DND-41 (cell line): ENCODE results near the gene TNFRSF14.
"Not testable (repeated sequence)": the region's sequence is repeated elsewhere in the genome, so short reads cannot be mapped to it uniquely, and the experiment has no call there.

ENCODE experiments used
- ATAC-seq: fragments of 200-7000 bp; cut with Tn5 transposase; 3 replicates; pipeline ENCODE4 v1.9.1; 2021; ENCODE audit warnings: low read depth; ENCODE audit not compliant: insufficient read depth
- DNase-seq: peaks from one replicate; pipeline ENCODE4 v3.0.0-alpha.2; 2020
- H2AFZ ChIP-seq: 2 replicates; pipeline ENCODE4 v1.6.0; 2012; ENCODE audit warnings: low read depth, low read length
- H3K27ac ChIP-seq: 2 replicates; pipeline ENCODE4 v1.5.1; 2012; ENCODE audit warnings: low read length, inconsistent platforms
- H3K27me3 ChIP-seq: fragments of 200-600 bp; sonication (generic); 2 replicates; pipeline ENCODE4 v1.6.0; 2012; ENCODE audit warnings: low read length, mild to moderate bottlenecking, inconsistent platforms; ENCODE audit not compliant: insufficient read depth, poor library complexity
- H3K36me3 ChIP-seq: 2 replicates; pipeline ENCODE4 v1.5.1; 2012; ENCODE audit warnings: low read length, inconsistent platforms; ENCODE audit not compliant: insufficient read depth
- H3K4me1 ChIP-seq: 2 replicates; pipeline ENCODE4 v1.5.1; 2012; ENCODE audit warnings: mild to moderate bottlenecking, low read length; ENCODE audit not compliant: insufficient read depth
- H3K4me2 ChIP-seq: 2 replicates; pipeline ENCODE4 v1.6.0; 2012; ENCODE audit warnings: mild to moderate bottlenecking, moderate library complexity, low read length, inconsistent platforms; ENCODE audit not compliant: insufficient read depth
- H3K4me3 ChIP-seq, 2 experiments: fragments of 200-600 bp in 1 of 2; shearing (Covaris generic) in 1 of 2; 2 replicates each; pipeline ENCODE4 v1.5.1; 2012 to 2016; ENCODE audit warnings: inconsistent platforms in 2 of 2, low read length in 2 of 2, mild to moderate bottlenecking in 2 of 2, low read depth in 1 of 2, moderate library complexity in 1 of 2
- H3K79me2 ChIP-seq: 2 replicates; pipeline ENCODE4 v1.6.0; 2012; ENCODE audit warnings: low read length, inconsistent platforms; ENCODE audit not compliant: insufficient read depth
- H3K9ac ChIP-seq: 2 replicates; pipeline ENCODE4 v1.6.0; 2012; ENCODE audit warnings: low read depth, mild to moderate bottlenecking, inconsistent platforms, low read length, moderate library complexity
- H3K9me3 ChIP-seq: 2 replicates; pipeline ENCODE4 v1.5.1; 2012; ENCODE audit warnings: low read length, moderate library complexity, mild to moderate bottlenecking, inconsistent platforms; ENCODE audit not compliant: insufficient read depth, severe bottlenecking
- H4K20me1 ChIP-seq: 2 replicates; pipeline ENCODE4 v1.6.0; 2012; ENCODE audit warnings: low read length; ENCODE audit not compliant: insufficient read depth
- EZH2 ChIP-seq: IDR thresholded peaks from 3 replicates; pipeline ENCODE4 v1.6.1; 2012; ENCODE audit warnings: borderline replicate concordance, low read depth, mild to moderate bottlenecking, moderate library complexity, low read length, inconsistent platforms; ENCODE audit not compliant: severe bottlenecking
- TF ChIP-seq, protein P1 (sequence below): IDR thresholded peaks from 2 replicates; pipeline ENCODE4 v1.5.1; 2012; ENCODE audit warnings: borderline replicate concordance, low read length, moderate library complexity, mild to moderate bottlenecking; ENCODE audit not compliant: poor library complexity, severe bottlenecking; ENCODE audit errors: extremely low read depth

The TNFRSF14 gene

DNA sequence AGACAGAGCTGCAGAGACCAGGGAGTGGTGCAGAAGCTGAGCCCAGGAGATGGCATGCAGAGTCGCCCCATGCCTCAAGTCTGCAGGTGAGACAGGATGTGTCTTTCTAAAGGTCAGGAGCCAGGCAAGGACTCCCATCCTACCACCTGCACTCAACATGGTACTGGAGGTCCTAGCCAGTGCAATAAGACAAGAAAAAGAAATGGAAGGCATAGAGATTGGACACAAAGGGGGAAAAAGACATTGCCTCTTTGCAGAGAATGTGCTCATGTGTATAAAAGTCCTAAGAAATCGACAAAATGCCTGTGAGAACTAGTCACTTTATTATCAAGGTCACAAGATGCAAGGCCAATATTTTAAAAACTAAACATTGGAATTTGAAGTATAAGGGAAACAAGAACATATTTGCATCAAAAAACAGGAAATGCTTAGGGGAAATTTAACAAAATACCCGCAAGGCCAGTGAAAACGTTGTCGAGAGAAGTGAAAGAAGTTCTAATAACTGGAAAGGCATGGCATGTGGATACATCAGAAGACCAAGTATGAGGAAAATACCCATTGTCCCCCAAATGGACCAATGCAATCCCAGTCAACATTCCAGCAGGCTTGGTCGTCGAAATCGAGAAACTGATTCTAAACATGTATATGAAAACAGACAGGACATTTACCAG is 17.2 kb downstream of the TNFRSF14 start:
- Histone ChIP-seq H3K36me3 (no peaks in the 10 kb centered on the region), H2AFZ (no peak overlapping the region), H3K4me2 (no peak overlapping the region), H3K27ac (no peak overlapping the region), H3K4me3 (no peak overlapping the region), H3K4me1 (no peaks in the 10 kb centered on the region), H3K9me3 (no peaks in the 10 kb centered on the region), H3K9ac (no peak overlapping the region), H4K20me1 (no peaks in the 10 kb centered on the region), H3K79me2 (no peaks in the 10 kb centered on the region), H3K27me3 (no peaks in the 10 kb centered on the region)
- ATAC-seq (no peak), DNase-seq (no peak)
- no peak for TF ChIP-seq EZH2

DNA sequence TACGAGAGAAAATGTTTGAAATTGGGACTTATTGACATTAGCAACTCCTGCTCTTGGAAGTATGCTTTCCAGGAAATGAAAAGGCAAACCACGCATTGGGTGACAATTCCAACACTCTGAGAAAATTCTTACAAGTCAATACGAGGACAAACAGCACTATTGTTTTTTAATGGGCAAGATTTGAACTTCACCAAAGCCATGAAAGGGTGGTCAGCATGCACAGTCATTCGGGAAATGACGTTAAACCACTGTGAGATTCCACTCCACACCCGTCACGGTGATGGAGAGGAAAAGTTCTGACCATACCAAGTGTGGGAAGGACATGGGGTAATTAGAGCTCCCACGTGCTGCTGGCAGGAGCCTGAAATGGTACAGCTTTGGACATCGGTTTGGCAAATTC is 18.2 kb downstream of the TNFRSF14 start:
- H3K36me3 ChIP-seq = no peaks in the 10 kb centered on the region
- no peak overlapping the region for H2AFZ ChIP-seq
- no peaks in the 10 kb centered on the region for H3K27me3 ChIP-seq
- H3K9ac ChIP-seq = no peak overlapping the region
- H3K4me3 ChIP-seq = no peak overlapping the region
- H3K4me2 ChIP-seq = no peak overlapping the region
- H3K79me2 ChIP-seq = no peaks in the 10 kb centered on the region
- TF ChIP-seq EZH2 = no peak
- no peak for ATAC-seq
- no peaks in the 10 kb centered on the region for H3K9me3 ChIP-seq
- DNase-seq = no peak
- H4K20me1 ChIP-seq = no peaks in the 10 kb centered on the region
- no peak overlapping the region for H3K27ac ChIP-seq
- H3K4me1 ChIP-seq = no peaks in the 10 kb centered on the region

DNA sequence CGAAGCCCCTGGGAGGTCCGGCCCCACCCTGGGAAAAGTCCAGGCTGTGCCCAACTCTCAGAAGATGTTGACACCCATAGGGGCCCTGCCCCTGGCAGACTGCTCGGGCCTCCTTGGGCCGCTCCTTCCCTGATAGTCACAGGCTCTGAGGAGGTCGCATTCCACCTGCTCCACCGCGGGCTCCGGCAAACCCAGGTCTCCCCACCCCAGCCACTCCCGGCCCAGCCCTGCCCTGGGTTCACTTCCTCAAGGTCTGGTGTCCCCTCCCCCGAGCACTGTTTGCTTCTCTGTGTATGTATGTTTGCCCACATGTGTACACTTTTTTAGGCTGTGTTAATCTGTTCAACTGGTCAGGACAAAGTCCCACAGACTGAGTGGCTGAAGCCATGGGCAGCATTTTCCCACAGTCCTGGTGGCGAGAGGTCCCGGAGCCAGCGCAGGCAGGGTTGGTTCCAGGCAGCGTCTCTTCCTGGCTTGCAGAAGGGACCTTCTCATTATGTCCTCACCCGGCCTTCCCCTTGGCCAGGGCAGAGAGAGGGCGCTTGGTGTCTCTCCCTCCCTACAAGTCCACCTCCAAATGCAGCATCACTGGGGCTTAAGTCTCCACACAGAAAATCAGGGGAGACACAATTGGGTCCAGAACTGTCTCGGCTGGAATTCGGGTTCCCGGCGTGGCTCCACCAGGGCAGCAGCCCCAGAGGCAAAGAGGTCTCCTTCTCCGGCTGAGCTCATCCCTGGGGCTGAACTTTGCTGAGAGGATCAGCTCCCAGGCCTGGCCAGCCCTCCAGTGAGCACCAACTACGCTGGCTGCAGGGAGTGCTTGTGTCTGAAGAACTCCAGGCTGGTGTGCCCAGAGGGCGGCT is 19.9 kb downstream of the TNFRSF14 start:
- H3K9me3 ChIP-seq = no peaks in the 10 kb centered on the region
- H3K79me2 ChIP-seq = no peaks in the 10 kb centered on the region
- H3K4me2 ChIP-seq = no peak overlapping the region
- no peak overlapping the region for H2AFZ ChIP-seq
- no peaks in the 10 kb centered on the region for H4K20me1 ChIP-seq
- H3K27ac ChIP-seq = no peak overlapping the region
- no peaks in the 10 kb centered on the region for H3K36me3 ChIP-seq
- H3K9ac ChIP-seq = no peak overlapping the region
- no peak overlapping the region for H3K4me3 ChIP-seq
- no peak for ATAC-seq
- no peak for DNase-seq
- no peak for TF ChIP-seq EZH2
- TF ChIP-seq, protein P1, sequence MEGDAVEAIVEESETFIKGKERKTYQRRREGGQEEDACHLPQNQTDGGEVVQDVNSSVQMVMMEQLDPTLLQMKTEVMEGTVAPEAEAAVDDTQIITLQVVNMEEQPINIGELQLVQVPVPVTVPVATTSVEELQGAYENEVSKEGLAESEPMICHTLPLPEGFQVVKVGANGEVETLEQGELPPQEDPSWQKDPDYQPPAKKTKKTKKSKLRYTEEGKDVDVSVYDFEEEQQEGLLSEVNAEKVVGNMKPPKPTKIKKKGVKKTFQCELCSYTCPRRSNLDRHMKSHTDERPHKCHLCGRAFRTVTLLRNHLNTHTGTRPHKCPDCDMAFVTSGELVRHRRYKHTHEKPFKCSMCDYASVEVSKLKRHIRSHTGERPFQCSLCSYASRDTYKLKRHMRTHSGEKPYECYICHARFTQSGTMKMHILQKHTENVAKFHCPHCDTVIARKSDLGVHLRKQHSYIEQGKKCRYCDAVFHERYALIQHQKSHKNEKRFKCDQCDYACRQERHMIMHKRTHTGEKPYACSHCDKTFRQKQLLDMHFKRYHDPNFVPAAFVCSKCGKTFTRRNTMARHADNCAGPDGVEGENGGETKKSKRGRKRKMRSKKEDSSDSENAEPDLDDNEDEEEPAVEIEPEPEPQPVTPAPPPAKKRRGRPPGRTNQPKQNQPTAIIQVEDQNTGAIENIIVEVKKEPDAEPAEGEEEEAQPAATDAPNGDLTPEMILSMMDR = no peak
- no peaks in the 10 kb centered on the region for H3K4me1 ChIP-seq
- H3K27me3 ChIP-seq = no peaks in the 10 kb centered on the region

DNA sequence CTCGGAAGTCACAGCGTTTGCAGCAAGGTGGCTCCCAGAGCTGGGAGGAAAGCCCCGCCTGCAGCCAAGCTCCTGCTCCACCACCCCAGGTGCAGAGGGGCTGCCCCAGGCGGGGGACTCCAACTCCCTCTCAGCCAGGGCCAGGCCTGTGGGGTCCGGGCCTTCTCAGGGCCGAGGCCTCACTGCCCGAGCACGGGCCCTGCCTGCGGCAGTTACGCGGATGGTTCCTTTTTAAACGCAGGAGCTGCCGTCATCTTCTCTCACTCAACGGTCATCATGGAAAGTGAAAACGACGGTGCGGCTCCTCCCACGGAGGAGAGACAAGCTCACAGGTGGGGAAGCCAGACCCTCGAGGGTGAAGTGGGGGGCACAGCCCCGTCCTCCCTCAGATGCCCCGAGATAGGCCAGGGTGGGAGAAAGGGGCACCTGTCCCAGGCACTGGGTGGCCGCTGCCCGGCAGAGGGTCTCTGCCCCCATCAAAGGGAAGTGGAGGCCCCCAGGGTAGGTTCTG is 21.4 kb downstream of the TNFRSF14 start:
- not testable (repeated sequence) for H3K27ac ChIP-seq, H3K9ac ChIP-seq, H3K4me1 ChIP-seq, H3K4me2 ChIP-seq, H3K36me3 ChIP-seq, DNase-seq, H3K4me3 ChIP-seq, H3K9me3 ChIP-seq, H3K27me3 ChIP-seq, ATAC-seq, H3K79me2 ChIP-seq, H2AFZ ChIP-seq, H4K20me1 ChIP-seq
